Measurements from ENCODE around the gene HYAL2.

The HYAL2 gene, protein sequence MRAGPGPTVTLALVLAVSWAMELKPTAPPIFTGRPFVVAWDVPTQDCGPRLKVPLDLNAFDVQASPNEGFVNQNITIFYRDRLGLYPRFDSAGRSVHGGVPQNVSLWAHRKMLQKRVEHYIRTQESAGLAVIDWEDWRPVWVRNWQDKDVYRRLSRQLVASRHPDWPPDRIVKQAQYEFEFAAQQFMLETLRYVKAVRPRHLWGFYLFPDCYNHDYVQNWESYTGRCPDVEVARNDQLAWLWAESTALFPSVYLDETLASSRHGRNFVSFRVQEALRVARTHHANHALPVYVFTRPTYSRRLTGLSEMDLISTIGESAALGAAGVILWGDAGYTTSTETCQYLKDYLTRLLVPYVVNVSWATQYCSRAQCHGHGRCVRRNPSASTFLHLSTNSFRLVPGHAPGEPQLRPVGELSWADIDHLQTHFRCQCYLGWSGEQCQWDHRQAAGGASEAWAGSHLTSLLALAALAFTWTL

DNA sequence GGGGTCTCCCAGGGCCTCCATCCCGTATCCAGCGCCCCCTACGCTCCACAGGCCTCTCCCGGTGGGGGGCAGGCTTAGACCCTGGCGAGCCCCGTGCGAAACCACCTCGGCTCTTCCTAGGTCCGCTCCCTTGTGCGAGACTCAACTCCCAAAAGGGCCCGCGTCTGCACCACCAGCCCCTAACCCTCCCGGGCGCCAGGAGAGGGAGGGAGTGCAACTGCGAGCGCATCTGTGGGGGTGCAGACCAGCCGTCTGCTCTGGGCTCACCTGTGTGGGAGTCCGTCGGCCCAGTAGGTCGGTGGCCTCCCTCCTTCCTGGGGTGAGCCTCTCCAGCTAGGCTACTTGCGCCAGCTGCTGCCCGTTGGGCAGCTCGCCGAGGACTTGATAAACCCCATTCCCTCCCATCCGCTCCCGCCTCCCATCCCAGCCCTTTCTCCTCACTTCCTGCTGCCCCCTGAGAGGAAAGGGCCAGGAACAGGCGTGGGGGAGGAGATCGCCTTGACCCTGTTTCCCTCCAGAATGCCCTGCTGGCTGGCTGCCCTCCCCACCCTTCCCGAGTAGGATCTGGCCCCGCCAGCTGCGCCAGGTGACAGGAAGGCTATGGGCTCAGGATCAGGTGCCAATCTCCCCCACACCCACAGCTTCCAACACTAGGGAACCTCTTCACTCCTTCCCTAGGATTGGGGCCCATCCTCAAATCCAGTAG, at the start of gene HYAL2:
Gene HYAL2 (minus strand): TSS at position 360 of the 706 bp plus-strand sequence. CDS start 2,256 bp downstream, outside the sequence.
- peak; percentile 66 for DNase-seq

DNA sequence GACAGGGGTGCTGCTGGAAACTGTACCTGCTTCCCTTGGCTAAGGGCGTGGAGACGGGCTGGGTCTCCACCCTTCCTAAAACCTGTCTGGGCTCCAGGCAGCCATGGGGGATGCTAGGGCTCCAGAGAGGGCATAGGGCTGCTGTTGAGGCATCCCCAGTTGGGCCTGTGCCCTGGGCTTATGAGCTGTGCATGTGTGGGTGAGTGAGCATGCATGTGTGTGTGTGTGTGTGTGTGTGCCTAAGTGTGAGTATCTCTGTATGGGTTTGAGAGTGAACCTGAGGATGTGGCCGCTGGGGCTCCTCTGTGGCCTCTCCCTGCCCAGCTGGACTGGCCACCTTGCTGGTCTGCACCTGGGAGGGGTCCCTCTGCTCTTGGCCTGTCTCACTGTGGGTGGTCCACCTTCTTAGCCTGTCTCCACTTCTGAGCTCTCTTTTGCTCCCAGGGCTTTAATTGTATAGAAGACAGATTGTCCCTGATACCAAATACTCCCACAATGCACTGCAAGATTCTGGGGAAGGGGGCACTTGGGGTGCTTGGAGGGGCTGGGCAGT, 48.7 kb upstream of the HYAL2 start:
- DNase-seq: no peak

DNA sequence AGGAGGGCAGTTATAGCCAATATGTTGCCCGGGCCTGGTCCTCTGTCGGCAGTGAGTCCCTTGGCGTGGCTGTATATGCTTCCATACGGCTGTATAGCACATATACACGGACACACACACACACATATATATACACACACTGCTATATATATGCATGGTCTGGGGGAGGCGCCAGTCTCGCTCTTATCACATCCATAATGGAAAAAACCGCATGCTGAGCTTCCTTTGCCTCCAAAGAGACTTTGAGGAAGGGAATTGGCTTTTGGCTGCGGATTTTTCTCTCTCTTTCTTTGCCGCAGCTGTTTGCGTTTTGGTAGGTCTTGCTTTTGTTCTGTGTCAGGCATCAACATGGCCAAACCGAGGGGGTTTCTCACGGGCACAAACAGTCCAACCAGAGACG, 48.0 kb upstream of the HYAL2 start:
- DNase-seq: peak; percentile 72

DNA sequence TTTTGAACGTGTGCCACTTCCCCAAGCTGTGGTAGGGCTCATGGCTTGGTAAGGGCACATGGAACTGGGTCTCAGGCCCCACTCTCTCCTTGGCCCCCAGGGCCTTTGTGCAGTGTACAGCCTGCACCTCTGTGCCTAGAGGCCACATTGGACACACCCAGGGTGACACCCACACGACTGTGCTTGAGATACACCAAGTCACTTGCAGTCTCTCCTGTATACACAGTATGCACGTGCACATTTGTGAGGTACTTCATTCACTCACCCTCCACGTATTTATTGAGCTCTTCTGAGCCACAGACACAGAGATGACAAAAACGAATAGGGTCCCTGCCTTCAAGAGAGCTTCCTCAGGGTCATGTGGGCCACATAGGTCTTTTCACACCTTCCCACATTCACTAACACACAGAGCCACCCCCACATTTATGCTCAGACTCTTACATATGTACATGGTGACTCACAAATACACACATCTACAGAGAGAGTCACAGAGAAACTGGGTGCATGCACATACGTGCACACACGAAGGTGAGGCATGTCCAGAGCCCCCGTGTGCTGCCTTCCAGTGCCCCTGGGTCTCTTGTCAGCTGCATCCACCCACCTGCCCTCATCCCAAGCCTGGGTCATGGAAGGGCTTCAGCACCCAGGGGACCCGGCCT, 46.6 kb upstream of the HYAL2 start:
- DNase-seq: no peak

DNA sequence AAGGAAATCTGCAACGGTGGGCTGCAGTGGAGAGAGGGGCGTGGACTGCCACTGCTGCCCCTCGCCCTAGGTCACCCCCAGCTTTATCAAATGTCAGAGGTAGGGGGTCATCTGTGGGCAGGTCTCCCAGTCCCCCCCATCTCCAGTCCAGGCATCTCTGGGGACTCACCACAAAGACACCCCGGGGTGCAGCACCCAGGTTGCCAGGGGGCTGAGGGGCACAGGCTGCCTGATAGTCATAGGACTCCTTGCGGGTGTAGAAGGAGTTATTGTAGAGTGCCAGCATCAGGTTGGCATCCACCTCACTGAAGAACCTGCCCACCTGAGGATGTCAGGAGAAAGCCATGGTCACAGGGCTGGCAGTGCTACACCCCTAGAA, 43.3 kb upstream of the HYAL2 start:
- DNase-seq: no peak

DNA sequence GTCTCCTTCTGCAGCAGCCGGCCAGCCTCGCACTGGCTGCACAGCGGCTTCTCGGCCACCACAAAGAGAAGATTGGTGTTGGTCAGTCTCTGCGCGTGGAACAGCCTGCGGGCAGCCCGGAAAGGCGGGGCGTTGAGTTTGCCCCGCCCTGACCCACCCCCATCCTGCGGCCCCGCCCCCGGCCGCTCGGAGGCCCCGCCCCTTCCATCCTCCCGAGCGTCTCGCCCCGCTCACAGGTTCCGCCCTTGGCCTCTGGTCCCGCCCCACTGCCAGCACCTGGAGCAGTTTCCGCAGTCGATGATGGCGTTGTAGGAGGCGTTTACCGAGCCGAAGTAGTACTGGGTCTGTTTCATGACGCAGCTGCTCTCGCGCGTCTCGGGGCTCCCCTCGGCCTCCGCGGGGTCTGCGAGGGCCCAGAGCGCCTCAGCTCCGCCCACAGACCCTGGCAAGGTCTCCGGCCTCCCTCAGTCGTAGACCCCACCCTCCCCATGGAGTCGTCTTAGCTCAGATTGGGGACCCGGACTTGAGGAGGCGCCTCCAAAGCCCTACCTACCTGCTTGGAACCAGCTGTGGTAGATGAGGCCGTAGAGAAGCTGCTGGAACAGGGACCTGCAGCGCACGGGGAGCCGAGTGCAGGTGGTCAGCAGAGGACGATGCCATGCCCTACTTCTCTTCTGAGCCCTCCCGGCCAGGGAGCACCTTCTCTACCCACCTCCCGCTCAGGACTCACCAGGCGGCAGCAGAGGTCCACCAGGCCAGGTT, 42.7 kb upstream of the HYAL2 start:
- DNase-seq: peak; percentile 90

DNA sequence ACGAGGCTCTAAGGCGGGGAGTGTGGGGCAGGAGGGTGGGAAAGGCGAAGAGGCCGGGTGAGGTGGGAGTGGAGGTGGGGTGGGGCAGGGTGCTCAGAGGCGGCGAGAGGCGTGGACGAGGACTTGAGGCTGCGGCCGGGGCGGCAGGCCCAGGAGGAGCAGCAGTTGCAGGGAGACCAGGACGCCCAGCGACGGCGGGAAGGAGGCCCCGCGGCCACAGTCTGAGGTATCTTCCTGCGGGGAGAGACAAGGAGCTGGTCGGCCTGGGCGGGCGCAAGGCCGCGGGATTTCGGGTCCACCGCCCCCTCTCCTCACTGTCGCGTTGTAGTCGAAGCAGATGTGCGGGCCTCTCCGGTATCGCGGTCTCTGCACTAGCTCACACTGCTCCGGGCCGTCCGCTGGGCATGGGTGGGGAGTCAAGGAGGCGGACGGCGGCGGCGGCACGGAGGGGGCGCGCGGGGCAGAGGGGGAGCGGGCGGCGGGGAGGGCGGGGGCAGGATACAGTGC, 42.1 kb upstream of the HYAL2 start:
- no peak for DNase-seq

DNA sequence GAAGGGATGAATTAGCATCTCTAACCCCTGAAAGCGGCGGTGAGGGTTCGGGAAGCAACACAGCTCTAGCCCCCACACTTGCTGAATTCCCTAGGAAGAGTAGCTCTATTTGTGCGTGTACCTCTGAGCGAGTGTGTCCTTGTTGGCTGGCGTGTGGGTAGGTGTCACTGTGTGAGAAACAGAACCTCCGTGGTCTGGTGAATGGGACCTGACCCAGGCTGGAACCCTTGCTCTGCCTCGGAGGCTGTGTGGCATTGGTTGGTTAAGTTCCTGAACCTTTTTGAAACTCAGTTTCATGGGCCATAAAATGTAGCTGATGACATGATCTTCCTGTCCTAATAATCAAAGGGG, 37.2 kb upstream of the HYAL2 start:
- no peak for DNase-seq

DNA sequence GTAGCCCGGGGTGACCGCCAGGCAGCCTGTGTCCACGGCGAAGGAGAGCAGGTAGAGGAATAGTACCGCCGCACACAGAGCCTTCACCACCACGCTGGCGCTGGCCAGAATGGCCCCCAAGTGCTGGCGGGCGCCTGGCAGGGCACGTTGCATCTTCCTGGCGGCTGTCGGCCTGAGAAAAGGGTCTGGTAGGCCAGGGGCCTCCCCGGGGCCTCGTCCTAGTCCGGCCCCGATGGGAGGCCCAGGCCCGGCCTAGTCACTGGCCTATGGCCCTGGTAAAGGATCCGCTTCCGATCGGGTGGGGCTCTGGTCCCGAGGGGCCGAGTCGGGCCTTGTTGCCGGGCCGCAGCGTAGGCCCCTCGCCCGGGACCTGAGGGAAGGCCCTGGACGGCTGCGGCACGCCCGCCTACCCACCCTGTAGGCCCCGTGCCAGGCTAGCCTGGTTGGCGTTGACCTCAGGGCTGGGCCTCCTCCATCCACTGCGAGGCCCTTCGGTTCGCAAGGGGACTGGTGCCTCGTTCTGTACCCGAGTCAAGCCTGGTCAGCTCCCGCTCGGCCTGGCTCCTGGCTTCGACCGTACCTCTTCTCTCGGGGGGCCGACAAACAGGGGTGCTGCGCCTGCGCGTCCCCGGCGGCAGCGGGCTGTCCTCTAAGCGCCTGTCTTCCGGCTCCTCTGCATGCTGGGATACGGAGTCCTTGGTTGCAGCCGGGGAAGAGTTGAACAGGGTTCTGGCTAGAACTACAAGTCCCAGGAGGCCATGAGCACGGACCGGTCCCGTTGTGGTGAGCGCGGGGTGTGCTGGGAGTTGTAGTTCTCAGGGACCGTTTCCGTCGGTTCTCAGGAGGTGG, 36.6 kb upstream of the HYAL2 start, which contains the start of gene TMEM115:
Gene TMEM115 (minus strand): TSS at position 611 of the 849 bp plus-strand sequence. CDS start 458 bp downstream, at position 153.
- DNase-seq: peak; percentile 97

DNA sequence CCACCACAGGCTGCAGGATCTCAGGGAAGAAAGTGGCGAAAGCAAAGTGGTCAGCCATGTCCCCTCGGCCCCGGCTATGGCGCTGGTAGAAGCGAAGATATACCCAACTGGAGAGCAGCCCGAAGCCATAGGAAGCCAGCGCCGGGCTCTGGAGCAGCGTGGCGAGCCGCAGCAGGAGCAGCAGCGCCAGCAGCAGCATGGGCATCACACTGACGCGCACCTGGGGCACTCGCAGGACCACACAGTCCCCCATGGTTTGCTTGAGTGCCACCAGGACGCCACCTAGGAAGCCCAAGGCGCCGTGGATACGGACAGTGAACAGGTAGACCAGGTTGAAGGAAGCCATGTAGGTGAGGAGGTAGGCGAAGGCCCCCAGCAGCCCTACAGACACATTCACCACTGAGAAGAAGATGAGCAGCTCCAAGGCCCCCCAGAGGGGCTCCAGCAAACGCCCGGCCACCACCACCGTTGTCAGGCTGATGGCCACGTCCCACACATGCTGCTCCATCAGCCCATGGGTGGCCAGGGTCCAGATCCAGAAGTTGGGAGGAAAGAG, 35.9 kb upstream of the HYAL2 start:
- DNase-seq: peak; percentile 24

DNA sequence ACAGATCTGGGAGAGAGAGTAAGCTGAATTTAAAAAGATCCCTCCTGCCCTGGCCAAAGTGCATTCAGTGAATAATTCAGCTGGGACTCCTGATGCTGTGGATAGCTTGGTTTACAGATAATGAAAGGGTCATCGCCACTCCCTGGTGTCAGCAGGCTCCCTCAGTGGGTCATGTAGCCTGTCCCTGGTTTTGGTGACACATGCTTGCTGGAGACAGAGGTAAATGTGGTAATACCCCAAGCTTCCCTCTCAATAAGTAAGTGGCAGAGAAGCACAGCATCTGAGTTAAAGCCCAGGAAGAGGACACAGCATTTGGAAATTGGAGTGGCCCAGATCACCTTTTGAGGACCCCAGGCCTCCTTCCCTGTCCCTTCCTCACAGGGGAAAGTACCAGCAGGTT, 34.9 kb upstream of the HYAL2 start:
- no peak for DNase-seq

DNA sequence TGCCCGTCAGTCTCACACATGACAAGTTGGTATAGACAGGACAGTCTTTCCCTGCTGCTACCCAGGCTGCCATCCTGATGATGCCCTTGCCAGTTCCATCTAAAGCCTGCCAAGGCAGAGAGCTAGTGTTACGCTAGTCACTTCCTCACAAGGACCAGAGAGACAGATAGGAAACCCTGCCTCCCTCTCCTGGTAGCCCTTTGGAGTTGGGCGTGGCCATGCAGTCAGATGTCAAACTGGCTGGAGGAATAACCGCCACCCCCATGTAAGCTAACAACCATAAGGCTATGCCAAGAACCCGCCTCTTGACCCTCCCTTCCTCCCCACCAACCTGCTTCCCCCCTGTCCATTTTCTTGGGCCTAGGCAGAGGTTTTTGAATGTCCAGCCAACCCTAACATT, 34.0 kb upstream of the HYAL2 start:
- DNase-seq: peak; percentile 41

DNA sequence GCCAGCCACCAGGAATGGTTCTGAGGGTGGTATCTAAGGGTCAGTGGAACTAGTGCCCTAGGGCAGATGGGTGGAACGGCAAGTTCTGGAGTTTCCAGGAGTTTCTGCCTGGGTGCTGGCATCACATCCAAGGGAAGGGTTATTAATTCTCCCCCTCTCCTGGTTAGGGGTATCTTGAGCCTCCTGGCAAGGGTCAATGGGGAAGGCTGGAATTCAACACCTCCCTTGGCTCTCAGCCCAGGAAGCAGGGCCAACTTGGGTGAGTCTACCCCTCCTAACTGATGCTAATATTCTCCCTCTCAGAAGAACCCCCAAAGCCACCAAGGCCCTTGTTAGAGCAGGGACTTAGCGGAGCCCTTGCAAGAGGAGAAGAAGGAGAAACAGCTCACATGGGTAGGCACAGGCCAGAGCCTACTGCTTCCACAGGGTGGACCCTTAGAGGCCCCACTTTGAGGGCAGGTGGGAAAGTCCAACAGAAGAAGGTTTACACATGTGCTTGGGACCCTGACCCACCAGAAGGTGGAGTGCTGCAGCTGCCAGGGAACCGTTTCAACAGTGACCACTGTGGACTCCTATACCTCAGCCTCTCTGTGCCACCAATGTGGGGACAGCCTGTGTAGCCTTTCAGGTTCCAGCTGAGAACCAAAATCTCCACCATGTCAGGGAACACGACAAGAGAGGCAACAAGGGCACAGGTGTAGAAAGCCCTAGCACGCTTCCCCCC, 33.4 kb upstream of the HYAL2 start:
- DNase-seq: peak; percentile 7

DNA sequence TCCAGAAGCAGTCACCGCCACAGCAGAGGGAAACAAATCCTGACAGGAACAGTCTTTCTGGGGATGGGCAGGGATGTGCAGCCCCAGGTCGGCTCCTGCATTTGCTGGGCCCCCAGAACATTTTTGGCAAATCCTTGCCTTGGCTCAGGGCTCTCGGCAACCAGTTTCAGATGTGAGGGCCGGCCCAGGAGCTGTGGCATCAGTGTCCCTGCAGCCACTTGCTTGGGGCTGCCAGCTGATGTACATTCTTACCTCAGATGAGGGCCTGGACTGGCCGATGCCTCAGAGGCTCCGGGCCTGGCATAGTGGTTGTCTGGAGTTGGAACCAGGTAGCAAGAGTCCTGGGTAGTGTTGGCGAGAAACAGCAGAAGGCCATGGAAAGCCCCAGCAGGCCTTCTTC, 32.3 kb upstream of the HYAL2 start:
- no peak for DNase-seq

DNA sequence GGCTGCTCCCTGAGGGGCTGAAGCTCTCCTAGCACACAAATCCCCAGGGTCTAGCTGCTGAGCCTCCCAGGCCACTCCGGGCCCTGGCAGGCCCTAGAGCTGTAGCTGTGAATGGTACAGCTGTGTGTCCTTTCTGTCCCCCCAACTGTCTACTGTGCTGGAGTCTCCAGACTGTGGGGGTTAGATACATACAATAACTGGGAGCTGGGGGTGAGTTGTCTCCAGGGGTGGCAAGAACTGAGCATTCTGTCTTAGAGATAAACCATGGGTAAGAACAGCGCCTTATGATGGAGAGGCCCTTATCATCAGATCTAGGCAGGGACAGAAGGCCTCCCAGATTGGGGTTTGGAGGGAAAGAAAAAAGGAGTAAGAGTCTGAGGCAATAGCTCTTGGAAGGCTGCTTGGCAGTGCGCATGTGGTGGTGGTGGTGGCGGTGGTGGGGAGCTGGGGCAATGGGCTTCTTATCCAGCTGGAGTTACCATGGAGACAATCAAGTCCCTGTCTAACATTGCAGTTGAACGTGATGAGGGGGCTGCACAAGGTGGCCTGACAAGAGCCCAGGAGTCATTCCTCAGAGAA, 31.7 kb upstream of the HYAL2 start:
- DNase-seq: no peak

DNA sequence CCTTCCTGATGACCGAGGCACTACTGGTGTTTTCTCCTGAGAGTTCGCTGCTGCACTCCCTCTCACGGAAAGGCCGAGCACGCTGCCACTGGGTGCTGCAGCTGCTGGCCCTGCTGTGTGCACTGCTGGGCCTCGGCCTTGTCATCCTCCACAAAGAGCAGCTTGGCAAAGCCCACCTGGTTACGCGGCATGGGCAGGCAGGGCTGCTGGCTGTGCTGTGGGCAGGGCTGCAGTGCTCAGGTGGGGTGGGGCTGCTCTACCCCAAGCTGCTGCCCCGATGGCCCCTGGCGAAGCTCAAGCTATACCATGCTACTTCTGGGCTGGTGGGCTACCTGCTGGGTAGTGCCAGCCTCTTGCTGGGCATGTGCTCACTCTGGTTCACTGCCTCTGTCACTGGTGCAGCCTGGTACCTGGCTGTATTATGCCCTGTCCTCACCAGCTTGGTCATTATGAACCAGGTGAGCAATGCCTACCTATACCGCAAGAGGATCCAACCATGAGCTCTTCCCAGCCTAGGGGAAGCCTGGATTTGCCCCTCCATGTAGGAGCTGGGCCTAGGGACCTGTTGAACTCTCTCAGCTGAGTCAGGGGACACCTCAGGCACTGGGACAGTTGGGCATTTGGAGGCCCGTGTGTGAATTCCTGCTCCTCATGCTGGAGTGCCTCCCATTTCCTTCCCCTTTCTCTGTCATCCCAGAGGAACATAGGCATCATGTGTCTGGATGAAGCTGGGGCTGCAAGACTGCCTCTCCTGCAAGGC, 30.9 kb upstream of the HYAL2 start:
- no peak for DNase-seq

DNA sequence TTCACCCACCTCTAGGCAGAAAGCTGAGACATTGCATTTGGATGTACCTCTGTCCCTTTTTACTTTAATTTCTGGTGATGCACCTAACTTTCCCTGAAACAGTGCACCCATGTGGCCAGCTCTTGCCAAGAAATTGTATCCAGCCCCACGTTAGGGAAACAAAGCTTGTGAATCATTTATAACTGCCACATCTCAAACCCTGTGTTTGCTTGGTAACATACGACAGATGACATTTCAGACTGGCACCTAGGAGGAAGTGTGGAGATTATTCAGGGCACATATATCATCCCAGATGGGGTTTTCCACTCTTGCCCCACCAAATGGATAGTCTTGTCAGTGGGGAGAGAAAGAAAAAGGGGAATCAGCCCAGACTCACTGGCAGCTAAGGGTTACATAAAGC, 30.2 kb upstream of the HYAL2 start:
- peak; percentile 4 for DNase-seq

DNA sequence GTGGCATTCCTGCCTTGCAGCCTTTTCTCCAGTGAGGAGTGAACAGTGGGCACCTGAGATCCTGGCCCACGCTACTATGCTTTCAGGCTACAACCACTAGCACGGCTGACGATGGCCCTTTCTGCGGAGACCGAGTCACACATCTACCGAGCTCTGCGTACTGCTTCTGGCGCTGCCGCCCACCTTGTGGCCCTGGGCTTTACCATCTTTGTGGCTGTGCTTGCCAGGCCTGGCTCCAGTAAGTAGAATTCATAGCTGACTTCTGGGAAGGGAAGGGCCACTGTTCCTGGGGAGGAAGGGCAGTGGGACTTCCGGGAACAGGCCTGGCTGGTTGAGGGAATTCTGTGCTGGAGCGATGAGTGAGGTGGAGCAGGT, 28.8 kb upstream of the HYAL2 start:
- DNase-seq: no peak

Measured in NCI-H69 (cell line).